ENCODE results near the gene SNX19.

- no peak for TF ChIP-seq CTCF (IDR thresholded peaks at IDR 0.05)
- no peak for TF ChIP-seq ZFX (IDR thresholded peaks at IDR 0.05; ENCODE audit: borderline replicate concordance)
These were observed 69.7 kb downstream of the SNX19 start for GRCh38 chr11:130846606-130847005.
